Aorta (tissue), 5 donors: ENCODE measurements around the gene USP47. TPM values are rescaled to one million over a fixed set of nuclear protein-coding genes. Genes with fewer than 3 reads are reported as not detected.

ENCODE experiments used
- ATAC-seq: fragments of 200-7000 bp; cut with Tn5 transposase; one replicate; pipeline ENCODE4 v1.9.1; 2022; ENCODE audit warnings: moderate library complexity; ENCODE audit not compliant: low FRiP score
- DNase-seq, 2 donors: peaks; one replicate each; pipeline ENCODE4 v3.0.0-alpha.2; 2020
- H3K27ac ChIP-seq, 2 donors: one replicate each; pipeline ENCODE4 v1.5.1; 2013; ENCODE audit warnings: low read length in 2 of 2, mild to moderate bottlenecking in 2 of 2, moderate library complexity in 2 of 2, control low read depth in 1 of 2, inconsistent platforms in 1 of 2, low read depth in 1 of 2
- H3K27me3 ChIP-seq, 2 donors: one replicate each; pipeline ENCODE4 v1.6.1; 2013; ENCODE audit warnings: control low read depth in 1 of 2, low read length in 1 of 2, mild to moderate bottlenecking in 1 of 2, moderate library complexity in 1 of 2; ENCODE audit not compliant: insufficient read depth in 2 of 2, control insufficient read depth in 1 of 2
- H3K36me3 ChIP-seq, 2 donors: one replicate each; pipeline ENCODE4 v1.6.1; 2013; ENCODE audit warnings: control low read depth in 1 of 2, low read length in 1 of 2, mild to moderate bottlenecking in 1 of 2; ENCODE audit not compliant: insufficient read depth in 2 of 2, control insufficient read depth in 1 of 2
- H3K4me1 ChIP-seq, 2 donors: one replicate each; pipeline ENCODE4 v1.6.1; 2013; ENCODE audit warnings: low read length in 2 of 2, control low read depth in 1 of 2, mild to moderate bottlenecking in 1 of 2, moderate library complexity in 1 of 2; ENCODE audit not compliant: insufficient read depth in 2 of 2, control insufficient read depth in 1 of 2
- H3K4me3 ChIP-seq, 2 donors: one replicate each; pipeline ENCODE4 v1.5.1; 2013; ENCODE audit warnings: low read length in 2 of 2, control low read depth in 1 of 2, mild to moderate bottlenecking in 1 of 2
- H3K9me3 ChIP-seq: one replicate; pipeline ENCODE4 v1.6.1; 2013; ENCODE audit warnings: mild to moderate bottlenecking, low read length; ENCODE audit not compliant: control insufficient read depth
- WGBS, 2 donors: extraction: QIAGEN DNeasy Blood & Tissue Kit; methylation state at CpG; one replicate each; pipeline ENCODE4 v1.1.7; 2013; 5-methylcytosine and 5-hydroxymethylcytosine counted together
- intact Hi-C, 2 donors: fragments of 100-400 bp; cut with DNase I; formaldehyde crosslinking; loops; one replicate each; pipeline versions ENCODE4 v1.14.2 to v1.15.0; 2022
- polyA plus RNA-seq, 2 donors: library from polyadenylated mRNA; stranded (reverse); fragments of 200-250 nt; gene quantifications; one replicate each; pipeline ENCODE4 v1.2.3, GENCODE V29; 2013
- total RNA-seq, 2 donors: library from RNA; stranded (reverse); fragmentation: NEBNext Ultra II Directional; extraction: Animal tissue kit (Norgen Biotek cat#: 25700); gene quantifications; one replicate each; pipeline ENCODE4 v1.2.1, GENCODE V29; 2021
- donor health status: healthy with polysubstance abuse.
- donor health status: Bipolar disorder and iron deficiency.
- donor health status: DM: no; HTN: no; CAD: no.
- donor health status: DM: no; HTN: no; CAD: no.
- donor health status: DM: yes; HTN: yes; CAD: no.

Gene USP47
- total and polyA plus RNA-seq, 4 donors: 23.2 to 74.9 (median 45.1) TPM

GRCh38 chr11:12006552-12007229 is 164.9 kb downstream of the USP47 start:
- WGBS, 2 donors: 75 to 79% methylated on average over 7 of the region's 7 CpGs
- peak overlapping the region in 1 of 2 donors; percentile 28 for H3K27ac ChIP-seq
- DNase-seq (no peak), ATAC-seq (no peak)
- no peaks in the 10 kb centered on the region for H3K27me3 ChIP-seq
- intact Hi-C loops: loop anchor here in 1 of 2 donors (5.0 kb wide), 1 partner anchor 34 kb away; no protein-coding TSS in a partner anchor
- no peak overlapping the region for H3K4me3 ChIP-seq
- H3K4me1 ChIP-seq: peaks cover 3 to 6% of the 10 kb centered on the region in 2 donors
- H3K9me3 ChIP-seq: no peaks in the 10 kb centered on the region
- H3K36me3 ChIP-seq: peaks cover 0 to 1% of the 10 kb centered on the region in 2 donors

GRCh38 chr11:12007230-12007593 is 165.4 kb downstream of the USP47 start:
- Histone ChIP-seq H3K27ac (peak overlapping the region in 1 of 2 donors; percentile 9), H3K36me3 (no peaks in the 10 kb centered on the region), H3K27me3 (no peaks in the 10 kb centered on the region), H3K4me1 (peaks cover 3 to 6% of the 10 kb centered on the region in 2 donors), H3K4me3 (peak overlapping the region in 1 of 2 donors; percentile 75), H3K9me3 (no peaks in the 10 kb centered on the region)
- intact Hi-C loops: loop anchor here in 1 of 2 donors (5.0 kb wide), 1 partner anchor 35 kb away; no protein-coding TSS in a partner anchor
- DNase-seq (no peak), ATAC-seq (no peak)
- WGBS, 2 donors: 58 to 64% methylated on average over 5 of the region's 5 CpGs

- H3K4me1 ChIP-seq: peaks cover 3 to 6% of the 10 kb centered on the region in 2 donors
- ATAC-seq (peak; percentile 43), DNase-seq (peak in 1 of 2 donors; percentile 79)
- H3K27me3 ChIP-seq: no peaks in the 10 kb centered on the region
- peak within 1 kb of the TSS; percentile 71 to 76 for H3K27ac ChIP-seq
- no peaks in the 10 kb centered on the region for H3K36me3 ChIP-seq
- WGBS, 2 donors: 1 to 2% methylated on average over 44 to 71 of the region's 71 CpGs
- intact Hi-C loops: loop anchor here (2.0 to 5.0 kb wide), 2 partner anchors 33 to 36 kb away; no protein-coding TSS in a partner anchor
- no peaks in the 10 kb centered on the region for H3K9me3 ChIP-seq
- peak within 1 kb of the TSS; percentile 75 to 80 for H3K4me3 ChIP-seq
Measured at GRCh38 chr11:12007769-12008737, 166.3 kb downstream of the USP47 start, which contains the start of gene DKK3. DKK3 (minus strand) TSS chr11:12008626; CDS start chr11:12008582, 44 bp downstream.

Other genes starting within 250 kb of the USP47 start
- gene GALNT18, start 220.0 kb upstream of the USP47 start, total RNA-seq: 10 to 100 TPM; 37.3 to 60.6 TPM
- 1 to 10 TPM; 5.3 to 5.5 TPM for gene GALNT18, start 220.0 kb upstream of the USP47 start, polyA plus RNA-seq
- 100 to 1,000 TPM; 250 to 313 TPM for gene DKK3, start 166.7 kb downstream of the USP47 start, total RNA-seq
- gene DKK3, start 166.7 kb downstream of the USP47 start, polyA plus RNA-seq: 100 to 1,000 TPM; 471 to 938 TPM